Activated CD8-positive, alpha-beta memory T cell treated with anti-CD3 and anti-CD28 coated beads for 24 hours (primary cell): ENCODE measurements around the gene UGT1A8.
"Not testable (repeated sequence)": the region's sequence is repeated elsewhere in the genome, so short reads cannot be mapped to it uniquely, and the experiment has no call there.

ENCODE experiments used
- DNase-seq: peaks from one replicate; pipeline ENCODE4 v3.0.0-alpha.2; 2020

UGT1A8 gene

GRCh38 chr2:233643128-233643527 is 25.7 kb downstream of the UGT1A8 start:
- DNase-seq, result no peak

DNA sequence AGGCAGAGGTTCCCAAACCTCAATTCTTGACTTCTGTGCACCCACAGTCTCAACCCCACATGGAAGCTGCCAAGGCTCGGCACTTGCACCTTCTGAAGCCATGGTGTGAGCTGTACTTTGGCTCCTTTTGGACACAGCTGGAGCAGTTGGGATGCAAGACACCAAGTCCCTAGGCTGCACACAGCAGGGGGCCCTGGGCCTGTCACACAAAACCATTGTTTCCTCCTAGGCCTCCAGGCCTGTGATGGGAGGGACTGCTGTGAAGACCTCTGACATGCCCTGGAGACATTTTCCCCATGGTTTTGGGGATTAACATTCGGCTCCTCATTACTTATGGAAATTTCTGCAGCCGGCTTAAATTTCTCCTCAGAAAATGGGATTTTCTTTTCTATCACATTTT is 28.6 kb downstream of the UGT1A8 start:
- not testable (repeated sequence) for DNase-seq

GRCh38 chr2:233650981-233651380 is 33.5 kb downstream of the UGT1A8 start:
- no peak for DNase-seq

DNA sequence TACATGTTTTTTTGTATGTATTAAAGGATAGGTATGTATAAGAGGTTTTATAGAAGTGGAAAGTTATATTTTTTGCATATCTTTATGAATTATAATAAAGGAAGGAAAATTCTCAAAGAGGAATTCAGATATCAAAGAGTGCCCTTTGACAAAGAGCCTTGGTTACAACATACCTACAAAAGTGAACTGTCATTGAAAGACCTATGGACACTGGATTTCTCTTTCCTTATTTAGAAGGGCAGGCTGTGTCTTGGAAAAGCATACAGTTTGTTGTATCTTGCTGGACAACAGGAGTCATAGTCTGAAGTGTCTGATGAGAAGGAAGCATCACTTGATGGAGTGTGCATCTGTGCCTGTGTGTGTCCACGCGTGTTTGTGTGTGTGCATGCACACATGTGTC is 34.0 kb downstream of the UGT1A8 start:
- DNase-seq, result no peak

GRCh38 chr2:233654501-233654900 is 37.1 kb downstream of the UGT1A8 start:
- DNase-seq, result no peak

- no peak for DNase-seq
Observed at GRCh38 chr2:233655043-233655442, 37.6 kb downstream of the UGT1A8 start.

GRCh38 chr2:233655943-233656342 is 38.5 kb downstream of the UGT1A8 start:
- DNase-seq, result not testable (repeated sequence)

- DNase-seq, result no peak
Observed at GRCh38 chr2:233656443-233656842, 39.0 kb downstream of the UGT1A8 start.

- DNase-seq, result no peak
Observed at GRCh38 chr2:233658610-233659009, 41.2 kb downstream of the UGT1A8 start.

GRCh38 chr2:233663911-233664310 is 46.5 kb downstream of the UGT1A8 start:
- no peak for DNase-seq

DNA sequence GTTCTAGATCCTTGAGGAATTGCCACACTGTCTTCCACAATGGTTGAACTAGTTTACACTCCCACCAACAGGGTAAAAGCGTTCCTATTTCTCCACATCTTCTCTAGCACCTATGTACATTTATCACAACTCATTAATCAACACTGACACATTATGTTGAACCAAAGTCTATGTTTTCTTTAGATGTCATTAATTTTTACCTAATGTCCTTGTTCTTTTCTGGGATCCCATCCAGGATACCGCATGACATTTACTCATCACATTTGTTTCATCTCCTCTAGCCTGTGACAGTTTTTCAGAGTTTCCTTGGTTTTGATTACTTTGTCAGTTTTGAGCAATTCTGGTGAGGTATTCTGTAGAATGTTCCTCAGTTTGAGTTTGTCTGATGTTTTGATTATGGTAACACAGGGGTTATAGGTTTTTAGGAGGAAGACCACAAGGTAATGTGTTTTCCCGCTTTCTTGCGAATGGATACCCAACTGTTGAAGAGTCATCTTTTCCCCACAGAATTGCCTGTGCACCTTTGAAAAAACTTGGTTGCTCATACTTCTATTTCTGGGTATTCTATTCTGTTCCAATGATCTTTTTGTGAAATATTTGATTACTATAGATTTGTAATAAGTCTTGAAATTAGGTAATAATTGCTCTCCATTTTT is 51.3 kb downstream of the UGT1A8 start:
- no peak for DNase-seq

DNA sequence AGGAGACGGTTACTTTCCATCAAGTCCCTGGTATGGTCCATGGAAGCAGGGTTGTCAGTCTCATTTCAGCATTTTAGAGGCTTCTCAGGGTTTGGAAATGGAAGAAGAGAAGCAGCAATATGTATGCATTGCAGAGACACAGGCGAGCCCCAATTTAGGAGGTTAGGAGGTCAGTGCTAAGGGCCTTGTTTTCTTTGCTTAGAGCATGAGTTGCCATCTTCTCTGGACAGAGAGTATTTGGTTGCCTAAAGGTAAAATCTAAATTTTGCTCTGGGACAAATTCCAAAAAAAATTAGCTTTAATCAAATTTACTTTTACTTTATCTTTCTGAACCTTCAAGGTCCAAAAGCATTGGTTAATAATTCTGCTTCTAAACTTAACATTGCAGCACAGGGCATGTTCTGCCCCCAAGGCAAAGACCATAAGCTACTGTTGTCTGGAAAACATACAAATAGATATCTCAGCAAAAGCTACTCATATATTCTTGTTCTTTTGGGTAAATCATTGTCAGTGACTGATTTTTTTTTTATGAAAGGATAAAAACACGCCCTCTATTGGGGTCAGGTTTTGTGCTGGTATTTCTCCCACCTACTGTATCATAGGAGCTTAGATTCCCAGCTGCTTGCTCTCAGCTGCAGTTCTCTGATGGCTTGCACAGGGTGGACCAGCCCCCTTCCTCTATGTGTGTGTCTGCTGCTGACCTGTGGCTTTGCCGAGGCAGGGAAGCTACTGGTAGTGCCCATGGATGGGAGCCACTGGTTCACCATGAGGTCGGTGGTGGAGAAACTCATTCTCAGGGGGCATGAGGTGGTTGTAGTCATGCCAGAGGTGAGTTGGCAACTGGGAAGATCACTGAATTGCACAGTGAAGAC is 54.1 kb downstream of the UGT1A8 start, which contains the start of gene UGT1A9:
TSS of gene UGT1A9 (plus strand) at position 609 of the 872 bp plus-strand sequence. CDS start at position 646, 37 bp downstream.
- no peak for DNase-seq

- no peak for DNase-seq
Observed at GRCh38 chr2:233672886-233673285, 55.5 kb downstream of the UGT1A8 start.

GRCh38 chr2:233673896-233674295 is 56.5 kb downstream of the UGT1A8 start:
- DNase-seq, result no peak

- no peak for DNase-seq
Observed at GRCh38 chr2:233674314-233674713, 56.9 kb downstream of the UGT1A8 start.

DNA sequence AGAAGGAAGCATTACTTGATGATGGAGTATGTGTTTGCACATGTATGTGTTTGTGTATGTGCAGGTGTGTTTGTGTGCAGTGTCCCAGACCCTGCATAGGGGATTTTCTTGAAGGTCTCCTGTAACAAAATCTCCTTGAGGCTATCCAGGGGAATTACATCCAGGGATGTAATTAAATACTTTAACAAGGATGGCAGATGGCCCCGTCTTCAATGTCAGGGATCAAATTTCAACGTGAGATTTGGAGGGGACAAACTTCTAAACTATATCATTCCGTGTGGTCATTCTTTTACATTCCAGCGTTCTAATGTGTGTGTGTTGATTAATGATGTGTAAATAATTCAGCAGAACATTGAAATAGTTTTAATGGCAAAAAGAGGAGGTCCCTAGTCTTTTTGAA is 57.6 kb downstream of the UGT1A8 start:
- no peak for DNase-seq

GRCh38 chr2:233676046-233676445 is 58.6 kb downstream of the UGT1A8 start:
- DNase-seq, result no peak

GRCh38 chr2:233679196-233679595 is 61.8 kb downstream of the UGT1A8 start:
- no peak for DNase-seq

DNA sequence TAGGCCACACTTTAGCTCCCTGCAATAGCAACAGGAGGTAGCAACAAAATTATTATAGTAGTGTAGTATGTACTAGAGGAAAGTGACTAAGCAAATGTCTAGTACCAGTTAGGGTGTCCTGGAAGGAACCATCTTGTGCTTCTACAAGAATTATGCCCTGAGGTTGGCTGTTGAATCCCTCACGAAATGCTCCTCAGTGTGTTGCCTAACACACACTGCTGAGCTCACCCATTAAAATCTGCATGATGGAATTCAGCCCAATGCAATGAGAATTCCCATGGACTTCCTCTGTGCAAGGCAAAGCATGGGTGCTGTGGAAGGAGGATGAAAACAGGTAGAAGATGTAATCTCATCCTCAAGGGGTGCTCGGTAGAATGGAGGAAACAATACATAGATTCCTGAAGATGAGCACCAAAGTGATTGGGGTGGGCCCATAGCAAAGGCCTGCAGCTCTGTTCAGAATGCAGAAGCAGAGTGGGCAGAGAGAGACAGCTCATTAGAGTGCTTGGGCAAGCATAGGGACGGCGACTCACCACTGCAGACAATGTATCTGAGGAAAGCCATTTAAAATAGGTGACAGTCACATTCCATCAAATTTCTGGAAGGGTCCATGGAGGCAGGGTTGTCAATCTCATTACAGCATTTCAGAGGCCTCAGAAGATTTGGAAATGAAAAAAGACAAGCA is 63.1 kb downstream of the UGT1A8 start:
- no peak for DNase-seq

GRCh38 chr2:233681521-233682099 is 64.2 kb downstream of the UGT1A8 start, which contains the start of gene UGT1A7:
Gene UGT1A7 (plus strand): TSS chr2:233681901. CDS start chr2:233681938, 37 bp downstream.
- no peak for DNase-seq

- DNase-seq, result no peak
Observed at GRCh38 chr2:233684640-233685039, 67.2 kb downstream of the UGT1A8 start.

DNA sequence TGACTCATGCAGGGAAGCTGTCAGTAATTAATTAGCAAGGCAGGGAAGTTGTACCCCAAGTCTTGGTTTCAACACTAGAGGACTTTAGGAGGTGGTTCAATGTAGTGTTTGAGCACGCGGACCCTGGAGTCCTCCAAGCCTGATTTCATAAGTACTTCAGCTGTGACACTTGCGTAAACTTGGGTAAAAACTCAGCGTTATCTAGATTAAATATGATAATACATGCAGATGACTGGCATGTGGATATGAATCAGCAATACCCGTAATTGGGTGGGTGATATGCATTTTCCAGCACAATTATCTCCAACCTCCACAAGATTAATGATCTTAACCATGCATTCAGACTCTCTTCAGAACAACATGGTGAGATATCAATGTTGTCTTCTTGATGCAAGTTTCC is 69.5 kb downstream of the UGT1A8 start:
- no peak for DNase-seq

GRCh38 chr2:233688341-233688740 is 70.9 kb downstream of the UGT1A8 start:
- no peak for DNase-seq
